ENCODE results near the gene SHC2.
A peak's percentile ranks its signal among the peaks of the same experiment; 100 is the strongest.
"Not testable (repeated sequence)": the region's sequence is repeated elsewhere in the genome, so short reads cannot be mapped to it uniquely, and the experiment has no call there.

SHC2 gene

GRCh38 chr19:481100-481499 is 20.3 kb upstream of the SHC2 start:
- H3K36me3 ChIP-seq (ENCODE audit: control insufficient read depth in 1 of 2, insufficient read depth in 2 of 2, low read length in 2 of 2); H3K9ac ChIP-seq (ENCODE audit: low read depth in 1 of 2, low read length in 2 of 2); H3K4me3 ChIP-seq (ENCODE audit: low read depth in 1 of 2, low read length in 2 of 2); H3K4me1 ChIP-seq (ENCODE audit: control insufficient read depth in 1 of 2, insufficient read depth in 2 of 2, low read length in 2 of 2); H3K9me3 ChIP-seq (ENCODE audit: control insufficient read depth in 1 of 2, low read length in 2 of 2); H3K27ac ChIP-seq (ENCODE audit: low read depth, low read length): not testable (repeated sequence)
- H3K27me3 ChIP-seq (ENCODE audit: control insufficient read depth in 1 of 2, insufficient read depth in 2 of 2, low read length in 2 of 2) = peaks cover 14% of the 10 kb centered on the region in 2 donors

- Histone ChIP-seq H3K9ac (ENCODE audit: low read depth in 1 of 2, low read length in 2 of 2) (peak overlapping the region in 1 of 2 donors; percentile 43), H3K27me3 (ENCODE audit: control insufficient read depth in 1 of 2, insufficient read depth in 2 of 2, low read length in 2 of 2) (peaks cover 6 to 9% of the 10 kb centered on the region in 2 donors), H3K27ac (ENCODE audit: low read depth, low read length) (peak overlapping the region; percentile 32), H3K4me1 (ENCODE audit: control insufficient read depth in 1 of 2, insufficient read depth in 2 of 2, low read length in 2 of 2) (peaks cover 0 to 4% of the 10 kb centered on the region in 2 donors), H3K9me3 (ENCODE audit: control insufficient read depth in 1 of 2, low read length in 2 of 2) (peaks cover 0 to 6% of the 10 kb centered on the region in 2 donors), H3K36me3 (ENCODE audit: control insufficient read depth in 1 of 2, insufficient read depth in 2 of 2, low read length in 2 of 2) (no peaks in the 10 kb centered on the region), H3K4me3 (ENCODE audit: low read depth in 1 of 2, low read length in 2 of 2) (peak overlapping the region; percentile 53 to 55)
Measured at GRCh38 chr19:480016-480855, 19.4 kb upstream of the SHC2 start.

- Histone ChIP-seq H3K27me3 (ENCODE audit: control insufficient read depth in 1 of 2, insufficient read depth in 2 of 2, low read length in 2 of 2) (peaks cover 0 to 4% of the 10 kb centered on the region in 2 donors), H3K36me3 (ENCODE audit: control insufficient read depth in 1 of 2, insufficient read depth in 2 of 2, low read length in 2 of 2) (no peaks in the 10 kb centered on the region), H3K27ac (ENCODE audit: low read depth, low read length) (no peak overlapping the region), H3K4me1 (ENCODE audit: control insufficient read depth in 1 of 2, insufficient read depth in 2 of 2, low read length in 2 of 2) (peaks cover 0 to 4% of the 10 kb centered on the region in 2 donors), H3K9ac (ENCODE audit: low read depth in 1 of 2, low read length in 2 of 2) (no peak overlapping the region), H3K4me3 (ENCODE audit: low read depth in 1 of 2, low read length in 2 of 2) (no peak overlapping the region), H3K9me3 (ENCODE audit: control insufficient read depth in 1 of 2, low read length in 2 of 2) (peaks cover 0 to 6% of the 10 kb centered on the region in 2 donors)
Measured at GRCh38 chr19:478976-479375, 18.1 kb upstream of the SHC2 start.

GRCh38 chr19:478236-478903 is 17.5 kb upstream of the SHC2 start:
- H3K27me3 ChIP-seq (ENCODE audit: control insufficient read depth in 1 of 2, insufficient read depth in 2 of 2, low read length in 2 of 2) = peaks cover 0 to 4% of the 10 kb centered on the region in 2 donors
- peaks cover 0 to 6% of the 10 kb centered on the region in 2 donors for H3K9me3 ChIP-seq (ENCODE audit: control insufficient read depth in 1 of 2, low read length in 2 of 2)
- no peak overlapping the region for H3K27ac ChIP-seq (ENCODE audit: low read depth, low read length)
- H3K36me3 ChIP-seq (ENCODE audit: control insufficient read depth in 1 of 2, insufficient read depth in 2 of 2, low read length in 2 of 2) = no peaks in the 10 kb centered on the region
- H3K9ac ChIP-seq (ENCODE audit: low read depth in 1 of 2, low read length in 2 of 2) = no peak overlapping the region
- H3K4me1 ChIP-seq (ENCODE audit: control insufficient read depth in 1 of 2, insufficient read depth in 2 of 2, low read length in 2 of 2) = peaks cover 0 to 4% of the 10 kb centered on the region in 2 donors
- no peak overlapping the region for H3K4me3 ChIP-seq (ENCODE audit: low read depth in 1 of 2, low read length in 2 of 2)

- Histone ChIP-seq H3K9me3 (ENCODE audit: control insufficient read depth in 1 of 2, low read length in 2 of 2) (no peaks in the 10 kb centered on the region), H3K9ac (ENCODE audit: low read depth in 1 of 2, low read length in 2 of 2) (no peak overlapping the region), H3K4me1 (ENCODE audit: control insufficient read depth in 1 of 2, insufficient read depth in 2 of 2, low read length in 2 of 2) (peaks cover 0 to 4% of the 10 kb centered on the region in 2 donors), H3K27ac (ENCODE audit: low read depth, low read length) (no peak overlapping the region), H3K27me3 (ENCODE audit: control insufficient read depth in 1 of 2, insufficient read depth in 2 of 2, low read length in 2 of 2) (peaks cover 0 to 4% of the 10 kb centered on the region in 2 donors), H3K4me3 (ENCODE audit: low read depth in 1 of 2, low read length in 2 of 2) (no peak overlapping the region), H3K36me3 (ENCODE audit: control insufficient read depth in 1 of 2, insufficient read depth in 2 of 2, low read length in 2 of 2) (no peaks in the 10 kb centered on the region)
Measured at GRCh38 chr19:475360-475759, 14.5 kb upstream of the SHC2 start.

GRCh38 chr19:474126-475078 is 13.6 kb upstream of the SHC2 start:
- no peak overlapping the region for H3K9ac ChIP-seq (ENCODE audit: low read depth in 1 of 2, low read length in 2 of 2)

GRCh38 chr19:472005-472858 is 11.4 kb upstream of the SHC2 start:
- Histone ChIP-seq H3K9ac (ENCODE audit: low read depth in 1 of 2, low read length in 2 of 2) (no peak overlapping the region), H3K9me3 (ENCODE audit: control insufficient read depth in 1 of 2, low read length in 2 of 2) (no peaks in the 10 kb centered on the region), H3K4me1 (ENCODE audit: control insufficient read depth in 1 of 2, insufficient read depth in 2 of 2, low read length in 2 of 2) (no peaks in the 10 kb centered on the region), H3K27me3 (ENCODE audit: control insufficient read depth in 1 of 2, insufficient read depth in 2 of 2, low read length in 2 of 2) (peaks cover 0 to 4% of the 10 kb centered on the region in 2 donors), H3K4me3 (ENCODE audit: low read depth in 1 of 2, low read length in 2 of 2) (no peak overlapping the region), H3K36me3 (ENCODE audit: control insufficient read depth in 1 of 2, insufficient read depth in 2 of 2, low read length in 2 of 2) (no peaks in the 10 kb centered on the region), H3K27ac (ENCODE audit: low read depth, low read length) (no peak overlapping the region)

More at GRCh38 chr19:474126-475078, 13.6 kb upstream of the SHC2 start:
- Histone ChIP-seq H3K27ac (ENCODE audit: low read depth, low read length) (peak overlapping the region; percentile 10), H3K4me1 (ENCODE audit: control insufficient read depth in 1 of 2, insufficient read depth in 2 of 2, low read length in 2 of 2) (no peaks in the 10 kb centered on the region), H3K36me3 (ENCODE audit: control insufficient read depth in 1 of 2, insufficient read depth in 2 of 2, low read length in 2 of 2) (no peaks in the 10 kb centered on the region), H3K9me3 (ENCODE audit: control insufficient read depth in 1 of 2, low read length in 2 of 2) (no peaks in the 10 kb centered on the region), H3K4me3 (ENCODE audit: low read depth in 1 of 2, low read length in 2 of 2) (no peak overlapping the region), H3K27me3 (ENCODE audit: control insufficient read depth in 1 of 2, insufficient read depth in 2 of 2, low read length in 2 of 2) (peaks cover 0 to 4% of the 10 kb centered on the region in 2 donors)

GRCh38 chr19:470701-471100 is 9.9 kb upstream of the SHC2 start:
- H3K9ac ChIP-seq (ENCODE audit: low read depth in 1 of 2, low read length in 2 of 2) = no peak overlapping the region
- no peaks in the 10 kb centered on the region for H3K4me1 ChIP-seq (ENCODE audit: control insufficient read depth in 1 of 2, insufficient read depth in 2 of 2, low read length in 2 of 2)
- no peaks in the 10 kb centered on the region for H3K36me3 ChIP-seq (ENCODE audit: control insufficient read depth in 1 of 2, insufficient read depth in 2 of 2, low read length in 2 of 2)
- peaks cover 0 to 4% of the 10 kb centered on the region in 2 donors for H3K27me3 ChIP-seq (ENCODE audit: control insufficient read depth in 1 of 2, insufficient read depth in 2 of 2, low read length in 2 of 2)
- H3K4me3 ChIP-seq (ENCODE audit: low read depth in 1 of 2, low read length in 2 of 2) = no peak overlapping the region
- no peak overlapping the region for H3K27ac ChIP-seq (ENCODE audit: low read depth, low read length)
- H3K9me3 ChIP-seq (ENCODE audit: control insufficient read depth in 1 of 2, low read length in 2 of 2) = no peaks in the 10 kb centered on the region

GRCh38 chr19:469833-470232 is 9.0 kb upstream of the SHC2 start:
- H3K9ac ChIP-seq (ENCODE audit: low read depth in 1 of 2, low read length in 2 of 2) = no peak overlapping the region
- H3K27ac ChIP-seq (ENCODE audit: low read depth, low read length) = no peak overlapping the region
- no peaks in the 10 kb centered on the region for H3K36me3 ChIP-seq (ENCODE audit: control insufficient read depth in 1 of 2, insufficient read depth in 2 of 2, low read length in 2 of 2)
- H3K4me3 ChIP-seq (ENCODE audit: low read depth in 1 of 2, low read length in 2 of 2) = no peak overlapping the region
- no peaks in the 10 kb centered on the region for H3K9me3 ChIP-seq (ENCODE audit: control insufficient read depth in 1 of 2, low read length in 2 of 2)
- H3K27me3 ChIP-seq (ENCODE audit: control insufficient read depth in 1 of 2, insufficient read depth in 2 of 2, low read length in 2 of 2) = no peaks in the 10 kb centered on the region
- H3K4me1 ChIP-seq (ENCODE audit: control insufficient read depth in 1 of 2, insufficient read depth in 2 of 2, low read length in 2 of 2) = no peaks in the 10 kb centered on the region

Data from duodenal mucosa (tissue), 2 donors.